COLO668 (cell line): Measurements from ENCODE around the gene POFUT2.
"Not testable (repeated sequence)": the region's sequence is repeated elsewhere in the genome, so short reads cannot be mapped to it uniquely, and the experiment has no call there.

Experiments used
- DNase-seq: peaks from one replicate; lab custom pipeline; 2025; ENCODE audit not compliant: unreplicated experiment; lab: John Stamatoyannopoulos, UW

The POFUT2 gene

GRCh38 chr21:45312296-45312695 lies 24.6 kb upstream of the POFUT2 start:
- no peak for DNase-seq

DNA sequence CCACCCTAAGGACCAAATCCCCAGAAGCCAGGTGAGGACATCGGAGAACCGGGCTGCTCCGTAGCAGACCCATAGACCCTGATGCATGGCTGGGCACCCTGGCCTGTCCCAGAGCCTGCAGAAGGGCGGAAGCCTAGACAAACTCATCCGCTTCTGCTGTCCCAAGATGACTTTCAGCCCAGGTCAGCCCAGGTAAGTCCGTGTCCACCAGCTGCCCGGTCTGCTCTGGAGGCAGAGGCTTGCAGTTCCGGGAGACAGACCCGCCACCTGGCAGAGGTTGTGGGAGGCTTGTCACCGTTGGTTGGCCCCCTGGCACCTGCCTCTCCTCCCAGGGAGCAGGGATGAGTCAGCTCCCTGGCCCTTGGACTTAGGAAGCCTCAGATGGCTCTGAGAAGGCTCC lies 22.8 kb upstream of the POFUT2 start:
- DNase-seq, result no peak

- DNase-seq, result no peak
Measured at GRCh38 chr21:45309987-45310381, 22.3 kb upstream of the POFUT2 start.

- DNase-seq, result peak; percentile 56
Measured at GRCh38 chr21:45309069-45309986, 21.6 kb upstream of the POFUT2 start.

DNA sequence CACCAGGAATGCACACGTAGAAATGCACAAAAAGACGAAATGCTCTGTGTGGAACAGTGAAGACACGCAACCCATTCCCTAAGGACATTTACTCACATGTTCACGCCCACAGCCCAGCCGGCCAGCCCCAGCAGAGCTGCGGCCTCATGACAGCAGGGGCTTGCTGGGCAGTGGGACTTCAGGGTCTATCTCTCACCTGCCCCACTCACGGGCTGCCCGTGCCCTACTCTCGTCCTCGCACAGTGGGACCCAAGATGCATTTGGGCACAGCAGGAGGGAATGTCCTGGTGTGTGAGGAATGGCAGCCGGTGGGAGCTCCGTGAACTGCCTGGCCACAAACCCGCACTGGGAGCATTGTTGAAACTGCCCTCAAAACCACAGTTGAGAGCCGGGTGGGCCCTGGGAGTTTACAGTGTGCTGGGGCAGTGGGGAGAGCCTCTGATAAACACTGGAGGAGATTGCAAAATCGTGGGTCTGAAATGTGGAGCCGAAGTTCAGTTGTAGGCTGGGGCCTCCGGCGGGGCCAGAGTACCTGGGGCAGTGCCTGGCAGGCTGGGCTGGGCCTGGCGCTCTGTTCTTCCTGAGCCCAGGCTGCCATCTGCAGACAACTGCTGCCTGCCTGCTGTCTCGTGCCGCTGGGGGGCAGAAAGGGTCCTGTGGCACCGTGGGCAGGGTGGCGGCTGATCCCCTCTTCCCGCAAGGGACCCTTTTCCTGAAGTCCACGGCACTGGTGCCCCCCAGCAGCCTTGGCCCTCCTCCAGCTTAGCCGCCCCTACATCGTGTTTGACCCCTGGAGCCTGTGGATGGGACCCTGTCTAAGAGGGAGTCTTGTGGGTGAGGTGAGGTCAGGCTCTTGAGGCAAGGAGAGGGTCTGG lies 20.7 kb upstream of the POFUT2 start:
- DNase-seq, result no peak

DNA sequence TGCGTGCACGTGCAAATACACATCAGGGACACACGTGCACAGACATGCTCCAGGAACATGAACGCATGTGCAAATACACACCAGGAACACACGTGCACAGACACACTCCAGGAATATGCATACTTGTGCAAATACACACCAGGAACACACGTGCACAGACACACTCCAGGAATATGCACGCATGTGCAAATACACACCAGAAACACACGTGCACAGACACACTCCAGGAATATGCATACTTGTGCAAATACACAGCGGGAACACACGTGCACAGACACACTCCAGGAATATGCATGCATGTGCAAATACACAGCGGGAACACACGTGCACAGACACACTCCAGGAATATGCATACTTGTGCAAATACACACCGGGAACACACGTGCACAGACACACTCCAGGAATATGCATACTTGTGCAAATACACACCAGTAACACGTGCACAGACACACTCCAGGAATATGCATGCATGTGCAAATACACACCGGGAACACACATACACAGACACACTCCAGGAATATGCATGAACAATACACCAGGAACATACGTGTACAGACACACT lies 20.0 kb upstream of the POFUT2 start:
- DNase-seq, result not testable (repeated sequence)

- DNase-seq, result no peak
Measured at GRCh38 chr21:45306832-45307571, 19.3 kb upstream of the POFUT2 start.

DNA sequence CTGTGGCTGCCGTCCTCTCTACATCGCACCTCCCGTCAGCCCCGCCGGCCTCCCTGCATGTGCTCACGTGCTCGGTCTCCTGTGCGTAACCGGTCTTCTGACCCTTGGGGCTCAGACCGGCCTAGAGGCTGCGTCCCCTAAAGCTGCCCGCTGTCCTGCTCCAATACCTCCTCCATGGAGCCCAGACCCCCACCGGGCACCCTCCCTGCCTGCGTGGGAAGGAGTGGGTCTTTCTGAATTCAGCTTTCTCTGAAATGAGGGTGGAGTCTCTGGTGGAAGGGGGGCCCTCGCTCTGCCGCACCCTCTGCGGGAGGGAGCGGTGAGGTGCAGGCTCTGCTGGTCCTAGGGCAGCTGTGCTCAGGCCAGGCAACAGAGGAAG lies 18.7 kb upstream of the POFUT2 start:
- DNase-seq, result no peak

DNA sequence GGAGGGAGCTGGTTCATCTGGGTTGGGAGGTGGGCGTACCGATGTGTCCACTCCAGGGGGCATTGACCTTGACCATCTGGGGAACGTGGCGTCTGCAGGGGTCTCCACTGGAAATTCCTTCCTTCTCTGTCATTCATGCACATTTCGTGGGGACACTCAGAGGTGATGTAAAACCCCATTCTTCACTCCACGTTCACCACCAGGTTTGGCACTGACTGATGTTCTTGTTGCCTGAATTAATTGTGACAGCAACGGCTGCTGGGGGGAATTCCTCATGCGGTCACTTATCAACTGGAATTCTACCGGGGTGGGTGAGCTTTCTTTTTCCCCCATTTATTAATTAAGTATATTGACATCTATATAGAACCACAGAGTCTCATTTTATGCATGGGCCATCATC lies 18.1 kb upstream of the POFUT2 start:
- no peak for DNase-seq

- DNase-seq, result no peak
Measured at GRCh38 chr21:45304945-45305344, 17.2 kb upstream of the POFUT2 start.

DNA sequence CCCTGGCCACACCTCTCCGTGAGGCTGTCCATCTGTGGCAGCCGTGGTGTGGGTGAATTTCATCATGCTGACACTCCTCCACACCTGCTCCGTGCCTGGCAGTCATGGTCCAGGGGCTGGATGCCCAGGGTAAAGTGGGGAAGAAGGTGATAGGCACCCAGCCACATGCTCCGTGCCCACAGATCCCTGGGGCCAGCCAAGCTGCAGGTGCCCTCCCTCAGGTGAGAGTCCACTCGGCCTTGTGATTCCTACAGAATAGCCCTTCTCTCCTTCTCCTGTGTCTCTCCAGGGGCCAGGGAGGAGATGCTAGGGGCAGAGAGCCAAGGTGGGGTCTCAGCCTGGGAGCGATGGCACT lies 16.8 kb upstream of the POFUT2 start:
- no peak for DNase-seq

GRCh38 chr21:45303751-45304475 lies 16.2 kb upstream of the POFUT2 start:
- DNase-seq, result no peak

DNA sequence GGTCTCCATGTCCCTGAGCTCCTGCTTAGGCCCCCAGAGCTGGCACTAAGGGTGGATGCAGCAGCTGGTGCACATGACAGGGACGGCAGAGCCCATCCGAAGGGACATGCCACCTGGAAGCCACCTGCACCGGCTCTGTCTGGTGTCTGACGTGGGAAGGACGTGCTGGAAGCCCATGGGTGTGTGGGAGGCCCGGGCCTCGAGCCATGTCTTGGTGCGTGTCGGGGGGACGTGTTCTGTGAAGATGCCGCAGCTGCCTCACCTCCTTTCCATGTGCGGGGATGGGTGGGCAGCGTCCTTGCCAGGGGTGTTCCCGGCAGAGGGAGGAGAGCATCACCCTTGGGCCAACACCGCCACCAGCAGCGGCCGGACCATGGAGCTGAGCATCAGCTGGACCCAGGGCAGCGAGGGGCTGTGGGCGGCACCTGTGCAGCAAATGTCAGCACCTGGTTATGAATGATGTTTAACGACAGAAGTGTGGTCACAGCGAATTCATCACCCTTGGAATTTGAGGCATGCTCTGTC lies 15.5 kb upstream of the POFUT2 start:
- no peak for DNase-seq

DNA sequence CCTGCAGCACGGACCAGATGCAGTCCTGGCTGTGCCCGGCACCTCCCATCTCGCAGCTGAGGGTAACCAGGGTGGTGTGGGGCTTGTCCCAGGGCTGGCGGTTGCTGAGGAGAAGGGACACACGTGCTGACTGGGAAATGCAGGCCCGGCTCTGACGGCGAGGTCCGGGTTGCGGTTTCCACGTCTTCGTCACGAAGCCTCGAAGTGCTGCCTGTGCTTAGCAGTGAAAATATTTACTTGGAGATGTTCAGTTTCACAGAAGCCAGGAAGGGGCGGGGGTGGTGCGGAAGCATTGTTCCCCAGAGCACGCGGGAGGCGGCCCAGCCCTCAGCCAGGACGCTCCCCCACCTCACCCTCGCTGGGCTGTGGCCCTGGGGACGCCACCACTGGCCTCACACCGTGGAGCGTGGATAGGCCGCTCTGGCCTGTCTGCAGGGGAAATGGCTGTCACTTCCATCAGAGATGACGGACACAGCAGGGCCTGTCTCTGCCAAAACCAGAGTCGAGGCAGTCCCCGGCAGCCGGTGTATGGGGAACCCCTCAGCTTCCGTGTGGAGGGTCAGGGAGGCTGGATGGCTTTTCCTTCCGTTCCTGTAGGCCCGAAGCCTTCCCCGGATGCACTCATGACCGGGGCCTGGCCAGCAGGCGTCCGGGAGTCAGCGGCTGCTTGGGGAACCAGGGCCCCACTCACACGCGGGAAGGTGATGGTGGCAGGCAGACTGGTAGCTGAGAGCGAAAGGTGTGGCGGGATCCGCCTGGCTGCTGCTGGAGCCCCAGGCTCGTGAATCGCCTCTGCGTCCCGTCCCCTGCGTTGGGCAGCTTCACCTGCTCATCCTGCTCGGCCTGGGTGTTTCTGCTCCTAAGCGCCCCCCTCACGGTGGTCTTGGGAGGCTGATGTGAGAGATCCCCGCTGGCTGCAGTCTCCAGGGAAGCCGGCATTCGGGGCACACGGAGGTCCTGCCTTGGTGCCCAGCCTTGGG lies 14.7 kb upstream of the POFUT2 start:
- no peak for DNase-seq

DNA sequence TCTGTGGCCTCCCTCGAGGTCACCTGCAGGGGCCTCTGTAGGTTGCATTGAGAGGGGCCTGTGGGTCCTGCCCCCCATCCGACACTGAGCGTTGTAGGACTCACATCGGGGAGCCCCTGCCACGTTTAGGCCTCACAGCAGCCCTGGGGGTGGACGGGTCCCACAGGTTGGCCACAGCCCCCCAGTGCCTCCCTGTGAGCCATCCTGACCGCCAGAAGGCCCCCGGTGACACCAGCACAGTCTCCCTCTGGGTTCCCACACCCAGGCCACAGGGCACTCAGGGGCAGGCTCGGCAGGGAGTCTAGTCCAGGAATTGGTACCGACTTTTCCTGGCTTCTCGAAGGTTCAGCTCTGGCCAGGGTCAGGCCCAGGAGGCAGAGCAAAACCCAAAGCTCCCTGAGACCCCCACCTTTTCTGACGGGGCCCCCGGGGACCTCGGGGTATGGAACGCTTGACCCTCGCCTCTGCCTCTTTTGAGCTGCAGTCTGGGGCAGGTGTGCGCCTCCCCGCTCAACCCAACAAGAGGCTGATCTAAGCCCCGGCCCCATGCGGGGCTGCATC lies 13.9 kb upstream of the POFUT2 start:
- no peak for DNase-seq

DNA sequence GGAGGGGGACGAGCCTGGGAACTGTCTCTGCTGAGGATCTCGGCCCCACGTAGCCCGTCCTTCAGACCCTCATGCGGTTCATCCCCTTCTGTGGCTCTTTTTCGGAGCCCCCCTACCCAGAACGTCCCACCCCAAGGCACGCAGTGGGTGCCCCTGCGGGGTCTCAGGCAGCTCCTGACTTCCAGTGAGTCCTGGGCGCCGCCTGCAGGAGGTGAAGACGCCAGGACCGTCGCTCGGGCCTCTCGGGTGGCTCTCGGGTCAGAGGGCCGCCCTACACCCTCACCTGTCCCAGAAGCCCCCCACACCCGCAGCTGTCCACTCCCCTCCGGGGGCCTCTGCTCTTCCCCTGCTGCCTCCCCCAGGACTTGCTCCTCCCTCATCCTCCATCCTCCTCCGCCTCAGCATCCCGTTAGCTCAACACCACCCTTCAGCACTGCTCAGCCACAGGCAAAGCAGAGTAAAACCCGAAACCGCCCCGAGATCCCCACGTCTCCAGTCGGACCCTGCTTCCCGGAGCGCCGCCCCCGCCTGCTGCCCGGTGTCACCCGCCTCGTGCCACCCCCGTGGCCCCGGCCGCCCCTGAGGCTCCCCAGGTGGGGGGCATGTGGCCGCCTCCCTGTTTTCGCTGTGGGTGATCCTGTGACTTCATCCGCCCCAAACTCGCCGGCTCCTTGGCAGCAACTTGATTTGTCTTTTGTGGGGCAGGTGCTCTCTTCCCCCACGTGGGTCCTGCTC lies 13.3 kb upstream of the POFUT2 start:
- DNase-seq, result no peak

DNA sequence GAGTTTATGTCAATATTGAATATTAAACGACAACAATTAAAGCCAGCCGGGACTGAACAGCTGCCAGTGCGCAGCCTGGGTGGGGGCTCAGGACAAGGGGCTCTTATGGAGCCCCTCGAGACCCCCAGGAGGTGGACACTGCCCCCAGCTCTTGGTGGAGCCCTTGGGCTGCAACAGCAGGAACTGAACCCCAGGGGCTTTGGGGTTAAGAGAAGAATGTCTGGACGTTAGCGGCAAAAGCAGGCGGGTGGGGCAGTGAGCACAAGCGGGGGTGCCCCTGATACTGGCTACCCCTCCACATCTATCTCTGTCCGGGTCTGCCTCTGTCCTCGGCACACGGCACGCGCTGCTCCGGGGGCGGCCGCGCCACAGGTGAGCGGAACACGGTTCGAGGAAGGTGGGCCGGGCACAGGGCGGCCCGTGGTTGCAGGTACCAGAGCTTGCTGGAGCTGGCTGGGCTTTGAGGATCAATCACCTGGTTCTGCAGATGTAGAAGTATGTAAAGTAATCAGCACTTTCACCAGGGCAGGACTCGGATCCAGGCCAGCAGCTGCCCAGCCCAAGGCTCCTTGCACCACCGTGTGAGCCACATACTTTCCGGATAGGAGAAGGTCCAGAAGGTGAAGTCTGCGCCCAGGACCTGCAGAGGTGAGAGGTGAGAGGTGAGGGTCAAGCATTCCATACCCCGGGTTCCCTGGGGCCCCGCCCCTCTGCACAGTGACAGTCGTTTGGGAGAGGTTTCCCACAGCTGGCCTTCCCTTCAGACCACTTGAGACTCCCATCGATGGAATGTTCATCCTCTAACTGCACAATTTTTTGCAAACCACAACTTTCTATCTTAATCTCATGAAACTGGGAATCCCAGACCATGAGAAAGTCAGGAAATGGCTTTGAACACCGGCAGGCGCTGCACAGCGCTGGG lies 12.4 kb upstream of the POFUT2 start:
- DNase-seq, result no peak
